HepG2 (cell line): Measurements from ENCODE around the gene PARK7. TPM values are rescaled to one million over a fixed set of nuclear protein-coding genes. Genes with fewer than 3 reads are reported as not detected.

Experiments used
- GATAD2A ChIP-seq: IDR thresholded peaks from 2 replicates; pipeline ENCODE4 v1.6.1; 2016
- SIN3A ChIP-seq: IDR thresholded peaks from 2 replicates; pipeline ENCODE4 v1.6.1; 2011; ENCODE audit warnings: low read depth, mild to moderate bottlenecking, control low read depth, low read length, borderline replicate concordance
- WIZ ChIP-seq: sonication (generic); formaldehyde crosslinking; IDR thresholded peaks from 2 replicates; pipeline ENCODE4 v1.5.1; 2020; ENCODE audit warnings: mild to moderate bottlenecking, missing genetic modification reagents
- ZNF12 ChIP-seq: sonication (generic); formaldehyde crosslinking; IDR thresholded peaks from 2 replicates; pipeline ENCODE4 v1.5.0; 2020; ENCODE audit warnings: missing genetic modification reagents
- ZNF275 ChIP-seq: sonication (generic); formaldehyde crosslinking; IDR thresholded peaks from 2 replicates; pipeline ENCODE4 v1.8.0; 2022; ENCODE audit warnings: missing genetic modification reagents, mild to moderate bottlenecking, inconsistent platforms, borderline replicate concordance
- ZNF292 ChIP-seq: sonication (generic); formaldehyde crosslinking; IDR thresholded peaks from 2 replicates; pipeline ENCODE4 v1.8.1; 2022; ENCODE audit warnings: mild to moderate bottlenecking, low read depth, missing genetic modification reagents, borderline replicate concordance
- ZNF570 ChIP-seq: sonication (generic); formaldehyde crosslinking; IDR thresholded peaks from 2 replicates; pipeline ENCODE4 v1.4.0; 2020; ENCODE audit warnings: mild to moderate bottlenecking, missing genetic modification reagents, borderline replicate concordance
- ZNF768 ChIP-seq: sonication (generic); formaldehyde crosslinking; IDR thresholded peaks from 2 replicates; pipeline ENCODE4 v1.4.0; 2020; ENCODE audit warnings: missing genetic modification reagents
- ZUFSP ChIP-seq: sonication (generic); formaldehyde crosslinking; IDR thresholded peaks from 2 replicates; pipeline ENCODE4 v1.9.0; 2021; ENCODE audit warnings: missing genetic modification reagents, mild to moderate bottlenecking, borderline replicate concordance
- polyA plus RNA-seq, 8 experiments: library from polyadenylated mRNA; depleted of rRNA in 3 of 8; stranded (reverse) in 7 of 8; unstranded in 1 of 8; fragments of >200 nt; fragmentation: Illumina TruSeq in 4 of 8; extraction: Trizol in 4 of 8; gene quantifications; 2 replicates each; pipeline versions ENCODE4 v1.2.1 to v1.2.3, GENCODE V29; 2011 to 2016; ENCODE audit warnings: low read depth in 4 of 8, missing spikeins in 1 of 8, mixed read lengths in 1 of 8; ENCODE audit not compliant: insufficient read depth in 1 of 8
- total RNA-seq, 5 experiments: library from RNA; depleted of rRNA; stranded (reverse); fragments of >200 nt; fragmentation: Illumina TruSeq; extraction: Trizol; gene quantifications; 2 replicates each; pipeline ENCODE4 v1.2.3, GENCODE V29; 2016; ENCODE audit warnings: low read depth in 1 of 5
- TF ChIP-seq, protein P1 (sequence below): sonication (generic); formaldehyde crosslinking; IDR thresholded peaks from 2 replicates; pipeline ENCODE4 v1.8.0; 2022; ENCODE audit warnings: missing genetic modification reagents, mild to moderate bottlenecking, moderate library complexity, borderline replicate concordance

Gene PARK7
- total and polyA plus RNA-seq, 2 of the 13 experiments (the other 11 are each of a cell fraction or from before 2014, with no cell fraction given) = 212 to 296 TPM

GRCh38 chr1:7983086-7983778 lies 21.7 kb downstream of the PARK7 start (continued):
- TF ChIP-seq WIZ (CRISPR knock-in tag) = no peak
- TF ChIP-seq ZNF275 (CRISPR knock-in tag) = no peak
- no peak for TF ChIP-seq SIN3A
- no peak for TF ChIP-seq ZNF570 (CRISPR knock-in tag)
- TF ChIP-seq ZUFSP = no peak
- TF ChIP-seq, protein P1, sequence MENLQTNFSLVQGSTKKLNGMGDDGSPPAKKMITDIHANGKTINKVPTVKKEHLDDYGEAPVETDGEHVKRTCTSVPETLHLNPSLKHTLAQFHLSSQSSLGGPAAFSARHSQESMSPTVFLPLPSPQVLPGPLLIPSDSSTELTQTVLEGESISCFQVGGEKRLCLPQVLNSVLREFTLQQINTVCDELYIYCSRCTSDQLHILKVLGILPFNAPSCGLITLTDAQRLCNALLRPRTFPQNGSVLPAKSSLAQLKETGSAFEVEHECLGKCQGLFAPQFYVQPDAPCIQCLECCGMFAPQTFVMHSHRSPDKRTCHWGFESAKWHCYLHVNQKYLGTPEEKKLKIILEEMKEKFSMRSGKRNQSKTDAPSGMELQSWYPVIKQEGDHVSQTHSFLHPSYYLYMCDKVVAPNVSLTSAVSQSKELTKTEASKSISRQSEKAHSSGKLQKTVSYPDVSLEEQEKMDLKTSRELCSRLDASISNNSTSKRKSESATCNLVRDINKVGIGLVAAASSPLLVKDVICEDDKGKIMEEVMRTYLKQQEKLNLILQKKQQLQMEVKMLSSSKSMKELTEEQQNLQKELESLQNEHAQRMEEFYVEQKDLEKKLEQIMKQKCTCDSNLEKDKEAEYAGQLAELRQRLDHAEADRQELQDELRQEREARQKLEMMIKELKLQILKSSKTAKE (CRISPR knock-in tag) = no peak
- no peak for TF ChIP-seq ZNF12 (CRISPR knock-in tag)
- TF ChIP-seq ZNF292 = no peak
- no peak for TF ChIP-seq ZNF768 (CRISPR knock-in tag)
- TF ChIP-seq GATAD2A (CRISPR knock-in tag) = no peak
